Stimulated activated CD8-positive, alpha-beta memory T cell treated with anti-CD3 and anti-CD28 coated beads, Interleukin-7, amount 100 ng/mL, for 1 hour (primary cell): Measurements from ENCODE around the gene CCNG1.
"Not testable (repeated sequence)": the region's sequence is repeated elsewhere in the genome, so short reads cannot be mapped to it uniquely, and the experiment has no call there.

Experiments used
- DNase-seq, 2 donors: peaks; one replicate each; pipeline ENCODE4 v3.0.0-alpha.2; 2020; ENCODE audit warnings: low read depth in 2 of 2

The CCNG1 gene

GRCh38 chr5:163444526-163444925 lies 7.1 kb downstream of the CCNG1 start:
- no peak for DNase-seq

- no peak for DNase-seq
Observed at GRCh38 chr5:163445345-163445744, 8.0 kb downstream of the CCNG1 start.

GRCh38 chr5:163447191-163447590 lies 9.8 kb downstream of the CCNG1 start:
- DNase-seq: no peak

- no peak for DNase-seq
Observed at GRCh38 chr5:163447875-163448274, 10.5 kb downstream of the CCNG1 start.

- DNase-seq: no peak
Observed at GRCh38 chr5:163448491-163448890, 11.1 kb downstream of the CCNG1 start.

GRCh38 chr5:163451489-163451888 lies 14.1 kb downstream of the CCNG1 start:
- DNase-seq: no peak

- DNase-seq: no peak
Observed at GRCh38 chr5:163453705-163454104, 16.3 kb downstream of the CCNG1 start.

- DNase-seq: not testable (repeated sequence)
Observed at GRCh38 chr5:163455406-163455805, 18.0 kb downstream of the CCNG1 start.

- DNase-seq: no peak
Observed at GRCh38 chr5:163456029-163456589, 18.7 kb downstream of the CCNG1 start.

- DNase-seq: no peak
Observed at GRCh38 chr5:163456840-163457239, 19.4 kb downstream of the CCNG1 start.

- DNase-seq: no peak
Observed at GRCh38 chr5:163458778-163459385, 21.5 kb downstream of the CCNG1 start.

GRCh38 chr5:163459462-163459818 lies 22.0 kb downstream of the CCNG1 start:
- no peak for DNase-seq

- peak; percentile 85 to 91 for DNase-seq
Observed at GRCh38 chr5:163459819-163460561, 22.6 kb downstream of the CCNG1 start, which contains the start of gene NUDCD2. Gene NUDCD2, minus strand, starts transcription at chr5:163460102. Its CDS starts 52 bp downstream, at chr5:163460050.

- DNase-seq: no peak
Observed at GRCh38 chr5:163460562-163461171, 23.3 kb downstream of the CCNG1 start, which contains the start of gene HMMR. Gene HMMR, plus strand, starts transcription at chr5:163460632. Its CDS starts 61 bp downstream, at chr5:163460693.

- no peak for DNase-seq
Observed at GRCh38 chr5:163463063-163463435, 25.7 kb downstream of the CCNG1 start.

- no peak for DNase-seq
Observed at GRCh38 chr5:163467682-163468081, 30.3 kb downstream of the CCNG1 start.

- DNase-seq: no peak
Observed at GRCh38 chr5:163473635-163474243, 36.3 kb downstream of the CCNG1 start.

- no peak for DNase-seq
Observed at GRCh38 chr5:163475411-163475810, 38.0 kb downstream of the CCNG1 start.

- no peak for DNase-seq
Observed at GRCh38 chr5:163478126-163478981, 41.0 kb downstream of the CCNG1 start.

- DNase-seq: no peak
Observed at GRCh38 chr5:163478982-163479271, 41.5 kb downstream of the CCNG1 start.

- no peak for DNase-seq
Observed at GRCh38 chr5:163489055-163489744, 51.8 kb downstream of the CCNG1 start.
